ENCODE data around the gene CYBC1. TPM values are rescaled to one million over a fixed set of nuclear protein-coding genes. Genes with fewer than 3 reads are reported as not detected.
"Not testable (repeated sequence)": the region's sequence is repeated elsewhere in the genome, so short reads cannot be mapped to it uniquely, and the experiment has no call there.

The CYBC1 gene
- total and polyA plus RNA-seq, 7 experiments from 2014 or later: 112 to 385 (median 181) TPM

GRCh38 chr17:82457073-82457928, 6.7 kb upstream of the CYBC1 start:
- DNase-seq (peak in 1 of 9 donors; percentile 22), ATAC-seq (no peak)
- H3K36me3 Mint-ChIP-seq: peaks cover 0 to 23% (median 6%) of the 10 kb centered on the region in 5 donors
- peak overlapping the region; percentile 97 for H3K27ac ChIP-seq (ENCODE audit: low read depth, low read length)
- POLR2A ChIA-PET: interaction anchor here (0.5 to 3.7 kb wide), 14 partner anchors 9 to 905 kb away, joined by 3 to 38 read pairs (median 4); partner anchors contain the start of genes FAAP100, FOXK2, HEXD and OGFOD3
- no peaks in the 10 kb centered on the region for H3K27me3 Mint-ChIP-seq
- H3K27me3 ChIP-seq (ENCODE audit: control insufficient read depth in 2 of 2, insufficient read depth in 2 of 2, low read length in 2 of 2): no peaks in the 10 kb centered on the region
- peak overlapping the region; percentile 75 for H3K4me3 ChIP-seq (ENCODE audit: low read length)
- CTCF ChIA-PET: interaction anchor here (0.7 kb wide), 1 partner anchor 420 kb away, joined by 3 read pairs; the partner anchor contains the start of gene DCXR
- H3K4me1 ChIP-seq (ENCODE audit: control insufficient read depth in 2 of 2, insufficient read depth in 2 of 2, low read length in 2 of 2): peaks cover 20% of the 10 kb centered on the region in 2 donors
- intact Hi-C loops (cut with micrococcal nuclease): loop anchor here (5.0 to 10.0 kb wide), 4 partner anchors 295 to 595 kb away; partner anchors contain the start of genes DCXR (in 1 of the 2), PCYT2 (in 1 of the 2), RAC3 (in 1 of the 2) and TBCD (in 1 of the 2)
- H3K4me3 Mint-ChIP-seq: peak overlapping the region; percentile 82 to 94 (median 88)
- no peaks in the 10 kb centered on the region for H3K9me3 ChIP-seq (ENCODE audit: control insufficient read depth in 2 of 3, low read length in 3 of 3)
- peaks cover 23 to 40% (median 27%) of the 10 kb centered on the region in 7 donors for H3K4me1 Mint-ChIP-seq
- H3K27ac Mint-ChIP-seq: peak overlapping the region; percentile 96 to 99 (median 98)
- peaks cover 7 to 13% (median 11%) of the 10 kb centered on the region in 3 experiments for H3K36me3 ChIP-seq (ENCODE audit: control insufficient read depth in 2 of 3, insufficient read depth in 3 of 3, low read length in 3 of 3)
- H3K9me3 Mint-ChIP-seq: peaks cover 0 to 2% (median 0%) of the 10 kb centered on the region in 11 donors

- H3K4me1 Mint-ChIP-seq: peaks cover 26 to 45% (median 39%) of the 10 kb centered on the region in 7 donors
- H3K4me3 Mint-ChIP-seq; H3K9me3 ChIP-seq (ENCODE audit: control insufficient read depth in 2 of 3, low read length in 3 of 3); DNase-seq; H3K27me3 ChIP-seq (ENCODE audit: control insufficient read depth in 2 of 2, insufficient read depth in 2 of 2, low read length in 2 of 2); H3K27me3 Mint-ChIP-seq; H3K9me3 Mint-ChIP-seq; H3K27ac ChIP-seq (ENCODE audit: low read depth, low read length); CTCF ChIA-PET; POLR2A ChIA-PET; H3K4me3 ChIP-seq (ENCODE audit: low read length); H3K36me3 ChIP-seq (ENCODE audit: control insufficient read depth in 2 of 3, insufficient read depth in 3 of 3, low read length in 3 of 3); ATAC-seq: not testable (repeated sequence)
- H3K36me3 Mint-ChIP-seq: peaks cover 0 to 25% (median 0%) of the 10 kb centered on the region in 5 donors
- H3K27ac Mint-ChIP-seq: peak overlapping the region in 3 of 9 donors; percentile 13 to 97 (median 38)
- H3K4me1 ChIP-seq (ENCODE audit: control insufficient read depth in 2 of 2, insufficient read depth in 2 of 2, low read length in 2 of 2): peaks cover 17 to 27% of the 10 kb centered on the region in 2 donors
- intact Hi-C loops (cut with micrococcal nuclease): loop anchor here in 1 of 2 donors (10.0 kb wide), 1 partner anchor 419 kb away; the partner anchor contains the start of genes DCXR and RAC3
These were observed 3.2 kb upstream of the CYBC1 start for GRCh38 chr17:82453706-82454105.

- H3K27me3 ChIP-seq (ENCODE audit: control insufficient read depth in 2 of 2, insufficient read depth in 2 of 2, low read length in 2 of 2); H3K9me3 ChIP-seq (ENCODE audit: control insufficient read depth in 2 of 3, low read length in 3 of 3); CTCF ChIA-PET; H3K27me3 Mint-ChIP-seq; H3K36me3 ChIP-seq (ENCODE audit: control insufficient read depth in 2 of 3, insufficient read depth in 3 of 3, low read length in 3 of 3); DNase-seq; ATAC-seq; H3K27ac ChIP-seq (ENCODE audit: low read depth, low read length); H3K4me3 Mint-ChIP-seq; H3K4me3 ChIP-seq (ENCODE audit: low read length); H3K9me3 Mint-ChIP-seq: not testable (repeated sequence)
- POLR2A ChIA-PET: interaction anchor here (0.6 kb wide), 1 partner anchor 68 kb away, joined by 3 read pairs; no protein-coding TSS in a partner anchor
- intact Hi-C loops (cut with micrococcal nuclease): loop anchor here in 1 of 2 donors (10.0 kb wide), 1 partner anchor 418 kb away; the partner anchor contains the start of genes DCXR and RAC3
- peaks cover 0 to 25% (median 0%) of the 10 kb centered on the region in 5 donors for H3K36me3 Mint-ChIP-seq
- H3K27ac Mint-ChIP-seq: peak overlapping the region in 5 of 9 donors; percentile 49 to 99 (median 63)
- peaks cover 26 to 46% (median 39%) of the 10 kb centered on the region in 7 donors for H3K4me1 Mint-ChIP-seq
- peaks cover 17 to 30% of the 10 kb centered on the region in 2 donors for H3K4me1 ChIP-seq (ENCODE audit: control insufficient read depth in 2 of 2, insufficient read depth in 2 of 2, low read length in 2 of 2)
These were observed 2.6 kb upstream of the CYBC1 start for GRCh38 chr17:82453151-82453550.

GRCh38 chr17:82452162-82452561, 1.6 kb upstream of the CYBC1 start:
- Mint-ChIP-seq H3K4me3 (peak overlapping the region; percentile 20 to 98 (median 54)), H3K27me3 (no peaks in the 10 kb centered on the region), H3K9me3 (no peaks in the 10 kb centered on the region), H3K27ac (peak overlapping the region; percentile 25 to 99 (median 96)), H3K4me1 (peaks cover 24 to 43% (median 37%) of the 10 kb centered on the region in 7 donors), H3K36me3 (peaks cover 0 to 25% (median 0%) of the 10 kb centered on the region in 5 donors)
- H3K9me3 ChIP-seq (ENCODE audit: control insufficient read depth in 2 of 3, low read length in 3 of 3): no peaks in the 10 kb centered on the region
- H3K27me3 ChIP-seq (ENCODE audit: control insufficient read depth in 2 of 2, insufficient read depth in 2 of 2, low read length in 2 of 2): no peaks in the 10 kb centered on the region
- peaks cover 0 to 6% (median 0%) of the 10 kb centered on the region in 3 experiments for H3K36me3 ChIP-seq (ENCODE audit: control insufficient read depth in 2 of 3, insufficient read depth in 3 of 3, low read length in 3 of 3)
- DNase-seq (no peak), ATAC-seq (no peak)
- peaks cover 16 to 25% of the 10 kb centered on the region in 2 donors for H3K4me1 ChIP-seq (ENCODE audit: control insufficient read depth in 2 of 2, insufficient read depth in 2 of 2, low read length in 2 of 2)
- intact Hi-C loops (cut with micrococcal nuclease): loop anchor here in 1 of 2 donors (10.0 kb wide), 1 partner anchor 417 kb away; the partner anchor contains the start of genes DCXR and RAC3
- H3K4me3 ChIP-seq (ENCODE audit: low read length): no peak overlapping the region
- ChIA-PET POLR2A (no interaction called here), CTCF (no interaction called here)
- H3K27ac ChIP-seq (ENCODE audit: low read depth, low read length): no peak overlapping the region

- intact Hi-C loops (cut with micrococcal nuclease): loop anchor here (1.0 to 10.0 kb wide), 10 partner anchors 8 to 415 kb away; partner anchors contain the start of genes NARF (in 2 of the 2), WDR45B (in 2 of the 2), DCXR (in 1 of the 2) and FOXK2 (in 1 of the 2)
- ChIA-PET POLR2A (interaction anchor here (0.9 to 4.8 kb wide), 8 partner anchors 8 to 490 kb away, joined by 3 to 38 read pairs (median 7); partner anchors contain the start of gene NARF), CTCF (no interaction called here)
- Mint-ChIP-seq H3K36me3 (peaks cover 0 to 21% (median 0%) of the 10 kb centered on the region in 5 donors), H3K27me3 (no peaks in the 10 kb centered on the region), H3K27ac (peak overlapping the region; percentile 92 to 97 (median 97)), H3K4me1 (peaks cover 22 to 49% (median 33%) of the 10 kb centered on the region in 7 donors), H3K4me3 (peak overlapping the region; percentile 93 to 99 (median 98)), H3K9me3 (no peaks in the 10 kb centered on the region)
- H3K27ac ChIP-seq (ENCODE audit: low read depth, low read length): peak overlapping the region; percentile 86
- H3K4me3 ChIP-seq (ENCODE audit: low read length): peak overlapping the region; percentile 92
- peaks cover 14 to 22% of the 10 kb centered on the region in 2 donors for H3K4me1 ChIP-seq (ENCODE audit: control insufficient read depth in 2 of 2, insufficient read depth in 2 of 2, low read length in 2 of 2)
- H3K27me3 ChIP-seq (ENCODE audit: control insufficient read depth in 2 of 2, insufficient read depth in 2 of 2, low read length in 2 of 2): no peaks in the 10 kb centered on the region
- DNase-seq (peak in 6 of 9 donors; percentile 24 to 42 (median 30)), ATAC-seq (no peak)
- peaks cover 0 to 25% (median 0%) of the 10 kb centered on the region in 3 experiments for H3K36me3 ChIP-seq (ENCODE audit: control insufficient read depth in 2 of 3, insufficient read depth in 3 of 3, low read length in 3 of 3)
- no peaks in the 10 kb centered on the region for H3K9me3 ChIP-seq (ENCODE audit: control insufficient read depth in 2 of 3, low read length in 3 of 3)
These were observed 632 bp downstream of the CYBC1 start for GRCh38 chr17:82449883-82450356.

Measured in naive thymus-derived CD4-positive, alpha-beta T cell (primary cell).